GM19238 (cell line): Measurements from ENCODE around the gene GZMA.

Experiments
- DNase-seq: peaks from one replicate; pipeline ENCODE4 v3.0.0; 2011; ENCODE audit warnings: low spot score; ENCODE audit not compliant: insufficient read length

Gene GZMA

GRCh38 chr5:55108661-55109060, 6.2 kb downstream of the GZMA start:
- no peak for DNase-seq

GRCh38 chr5:55110217-55110616, 7.8 kb downstream of the GZMA start:
- DNase-seq: no peak

GRCh38 chr5:55113327-55113726, 10.9 kb downstream of the GZMA start:
- no peak for DNase-seq

- no peak for DNase-seq
These were observed 11.6 kb downstream of the GZMA start for GRCh38 chr5:55114061-55114460.

GRCh38 chr5:55123365-55123764, 20.9 kb downstream of the GZMA start:
- DNase-seq: no peak

- no peak for DNase-seq
These were observed 31.7 kb downstream of the GZMA start for GRCh38 chr5:55134053-55134722.

GRCh38 chr5:55136521-55136920, 34.1 kb downstream of the GZMA start:
- DNase-seq: no peak

GRCh38 chr5:55140908-55141665, 38.6 kb downstream of the GZMA start:
- no peak for DNase-seq

- no peak for DNase-seq
These were observed 39.7 kb downstream of the GZMA start for GRCh38 chr5:55141945-55142690.

GRCh38 chr5:55143624-55144023, 41.2 kb downstream of the GZMA start:
- DNase-seq: no peak

GRCh38 chr5:55146080-55146479, 43.6 kb downstream of the GZMA start:
- no peak for DNase-seq

- peak; percentile 24 for DNase-seq
These were observed 44.2 kb downstream of the GZMA start for GRCh38 chr5:55146543-55147151.

GRCh38 chr5:55149308-55149795, 46.9 kb downstream of the GZMA start:
- DNase-seq: no peak

GRCh38 chr5:55151923-55152842, 49.7 kb downstream of the GZMA start:
- DNase-seq: no peak

GRCh38 chr5:55154873-55155272, 52.4 kb downstream of the GZMA start:
- no peak for DNase-seq
